ENCODE data around the gene GNGT1. TPM values are rescaled to one million over a fixed set of nuclear protein-coding genes. Genes with fewer than 3 reads are reported as not detected.

The GNGT1 gene
- total RNA-seq, 1 experiment from 2014 or later: 0.20 TPM

- H2BK5ac ChIP-seq (ENCODE audit: insufficient read length, low read length): no peak overlapping the region
- no peak overlapping the region for H3K27ac ChIP-seq (ENCODE audit: insufficient read length, low read depth, low read length)
- H3K23ac ChIP-seq (ENCODE audit: insufficient read length, low read depth, low read length): no peak overlapping the region
- no peak overlapping the region for H3T11ph ChIP-seq (ENCODE audit: low read length)
- no peak overlapping the region for H2BK20ac ChIP-seq (ENCODE audit: low read depth, low read length, poor library complexity, severe bottlenecking)
- H4K91ac ChIP-seq (ENCODE audit: insufficient read length, low read depth, low read length): no peak overlapping the region
- no peaks in the 10 kb centered on the region for H3K79me2 ChIP-seq (ENCODE audit: insufficient read depth, low read length)
- H2AK5ac ChIP-seq (ENCODE audit: insufficient read length, low read length): no peak overlapping the region
- Mint-ChIP-seq H3K9me3 (no peaks in the 10 kb centered on the region; a peak in 2 of 5 replicates), H3K27me3 (ENCODE audit: low read depth) (peaks cover 2% of the 10 kb centered on the region; the same call in 1 of the 2 replicates), H3K36me3 (ENCODE audit: insufficient read depth in 1 of 3, low read depth in 3 of 3) (no peaks in the 10 kb centered on the region; a peak in 1 of 7 replicates), H3K4me3 (no peak overlapping the region), H3K4me1 (no peaks in the 10 kb centered on the region), H3K27ac (no peak overlapping the region)
- DNase-seq: no peak
- H3K9me3 ChIP-seq (ENCODE audit: control insufficient read depth, low read depth, low read length): no peaks in the 10 kb centered on the region
- no peak overlapping the region for H3K18ac ChIP-seq (ENCODE audit: insufficient read length, low read depth, low read length)
- no peak overlapping the region for H2BK12ac ChIP-seq (ENCODE audit: insufficient read length, low read depth, low read length)
- H3K4ac ChIP-seq (ENCODE audit: low read depth, low read length): no peak overlapping the region
- no peak overlapping the region for H2BK120ac ChIP-seq (ENCODE audit: low read depth, low read length, poor library complexity, severe bottlenecking)
- no peak overlapping the region for H4K8ac ChIP-seq (replicated peaks; ENCODE audit: insufficient read length, low read depth, low read length)
- no peaks in the 10 kb centered on the region for H3K4me1 ChIP-seq (ENCODE audit: insufficient read depth, low read length)
- H3K14ac ChIP-seq (ENCODE audit: insufficient read depth, low read length): no peak overlapping the region
- no CpG with 5 or more reads among the region's 2 CpGs for WGBS (ENCODE audit: extremely low coverage, insufficient read length, low lambda C conversion rate)
- no peak overlapping the region for H3K9ac ChIP-seq (ENCODE audit: extremely low read depth, insufficient read length, low read length)
- no peaks in the 10 kb centered on the region for H4K20me1 ChIP-seq (ENCODE audit: control insufficient read depth, insufficient read depth, insufficient read length)
- H2BK15ac ChIP-seq (ENCODE audit: low read depth, low read length): no peak overlapping the region
- H3K56ac ChIP-seq (ENCODE audit: insufficient read length, low read depth, low read length): no peak overlapping the region
- no peaks in the 10 kb centered on the region for H3K23me2 ChIP-seq (ENCODE audit: insufficient read length, low read depth, low read length, poor library complexity, severe bottlenecking)
- no peak for TF ChIP-seq CTCF (conservative IDR thresholded peaks at IDR 0.05)
- no peaks in the 10 kb centered on the region for H3K27me3 ChIP-seq (ENCODE audit: insufficient read depth, low read length)
- no peak overlapping the region for H3K4me2 ChIP-seq (ENCODE audit: insufficient read depth, insufficient read length, low read length)
- H3K79me1 ChIP-seq (ENCODE audit: insufficient read depth, low read depth, low read length, poor library complexity, severe bottlenecking): no peaks in the 10 kb centered on the region
- H2AFZ ChIP-seq (ENCODE audit: low read length): no peak overlapping the region
- no peak overlapping the region for H4K5ac ChIP-seq (ENCODE audit: insufficient read length, low read depth, low read length)
Observed at GRCh38 chr7:93941945-93942344, 35.6 kb downstream of the GNGT1 start.

Data from H9 (cell line).